Measurements from ENCODE around the gene KCNT1.

Gene KCNT1

DNA sequence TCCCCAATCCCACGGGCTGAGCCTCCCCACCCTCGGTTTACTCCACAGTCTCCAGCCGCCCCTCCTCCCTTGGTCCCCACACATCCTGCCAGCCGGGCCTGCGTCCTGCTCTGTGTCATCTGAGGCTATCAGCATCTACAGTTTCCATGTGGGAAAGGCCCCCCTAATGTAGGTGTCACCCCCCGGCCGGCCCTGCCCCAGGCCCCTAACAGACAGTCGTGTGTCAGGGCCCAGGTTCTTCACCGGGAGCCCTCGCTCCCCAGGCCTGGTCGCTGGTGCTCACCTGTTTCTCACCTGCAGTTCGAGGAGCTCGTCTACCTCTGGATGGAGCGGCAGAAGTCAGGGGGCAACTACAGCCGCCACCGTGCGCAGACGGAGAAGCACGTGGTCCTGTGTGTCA is 62.7 kb downstream of the KCNT1 start:
- H3K9me3 Mint-ChIP-seq, result no peaks in the 10 kb centered on the region
- H3K36me3 Mint-ChIP-seq (ENCODE audit: low read depth), result no peaks in the 10 kb centered on the region
- H3K27me3 Mint-ChIP-seq, result no peaks in the 10 kb centered on the region
- H3K4me1 Mint-ChIP-seq, result no peaks in the 10 kb centered on the region
- ATAC-seq (no peak), DNase-seq (no peak)
- no peak overlapping the region for H3K4me3 Mint-ChIP-seq
- H3K27ac Mint-ChIP-seq, result no peak overlapping the region

- Mint-ChIP-seq H3K9me3 (no peaks in the 10 kb centered on the region), H3K27ac (no peak overlapping the region), H3K4me3 (no peak overlapping the region), H3K4me1 (no peaks in the 10 kb centered on the region), H3K36me3 (ENCODE audit: low read depth) (no peaks in the 10 kb centered on the region), H3K27me3 (no peaks in the 10 kb centered on the region)
- ATAC-seq (no peak), DNase-seq (no peak)
Observed at GRCh38 chr9:135765416-135765815, 63.4 kb downstream of the KCNT1 start.

- Mint-ChIP-seq H3K9me3 (no peaks in the 10 kb centered on the region), H3K4me1 (no peaks in the 10 kb centered on the region), H3K4me3 (no peak overlapping the region), H3K36me3 (ENCODE audit: low read depth) (no peaks in the 10 kb centered on the region), H3K27me3 (no peaks in the 10 kb centered on the region), H3K27ac (no peak overlapping the region)
- ATAC-seq (no peak), DNase-seq (no peak)
Observed at GRCh38 chr9:135766251-135766650, 64.3 kb downstream of the KCNT1 start.

GRCh38 chr9:135766707-135767106 is 64.7 kb downstream of the KCNT1 start:
- no peak overlapping the region for H3K27ac Mint-ChIP-seq
- H3K36me3 Mint-ChIP-seq (ENCODE audit: low read depth), result no peaks in the 10 kb centered on the region
- no peaks in the 10 kb centered on the region for H3K9me3 Mint-ChIP-seq
- no peak for DNase-seq
- H3K4me1 Mint-ChIP-seq, result no peaks in the 10 kb centered on the region
- no peak overlapping the region for H3K4me3 Mint-ChIP-seq
- ATAC-seq, result no peak
- H3K27me3 Mint-ChIP-seq, result no peaks in the 10 kb centered on the region

DNA sequence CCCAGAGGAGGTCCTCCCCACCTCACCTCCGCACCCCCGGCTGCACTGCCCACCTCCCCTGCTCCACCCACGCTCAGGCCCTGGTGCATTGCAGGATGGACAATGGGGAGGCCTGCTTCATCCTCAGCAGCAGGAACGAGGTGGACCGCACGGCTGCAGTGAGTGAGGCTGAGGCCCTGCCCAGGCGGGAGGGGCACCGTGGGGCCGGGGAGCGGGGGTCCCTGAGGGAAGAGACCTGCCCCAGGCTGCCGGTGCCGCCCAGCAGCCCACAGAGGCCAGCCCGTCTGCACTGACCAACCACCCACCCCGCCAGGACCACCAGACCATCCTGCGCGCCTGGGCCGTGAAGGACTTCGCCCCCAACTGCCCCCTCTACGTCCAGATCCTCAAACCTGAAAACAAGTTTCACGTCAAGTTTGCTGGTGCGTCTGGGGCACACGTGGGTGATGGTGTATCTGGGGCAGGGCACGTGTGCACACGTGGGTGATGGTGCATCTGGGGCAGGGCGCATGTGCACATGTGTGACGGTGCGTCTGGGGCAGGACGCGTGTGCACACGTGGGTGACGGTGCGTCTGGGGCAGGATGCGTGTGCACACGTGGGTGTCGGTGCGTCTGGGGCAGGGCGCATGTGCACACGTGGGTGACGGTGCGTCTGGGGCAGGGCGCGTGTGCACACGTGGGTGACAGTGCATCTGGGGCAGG is 66.7 kb downstream of the KCNT1 start:
- H3K9me3 Mint-ChIP-seq, result no peaks in the 10 kb centered on the region
- no peak overlapping the region for H3K4me3 Mint-ChIP-seq
- ATAC-seq, result no peak
- H3K27me3 Mint-ChIP-seq, result no peaks in the 10 kb centered on the region
- no peak for DNase-seq
- no peaks in the 10 kb centered on the region for H3K4me1 Mint-ChIP-seq
- no peak overlapping the region for H3K27ac Mint-ChIP-seq
- H3K36me3 Mint-ChIP-seq (ENCODE audit: low read depth), result no peaks in the 10 kb centered on the region

- no peak for DNase-seq
- no peak for ATAC-seq
Observed at GRCh38 chr9:135769489-135770202, 67.7 kb downstream of the KCNT1 start.

GRCh38 chr9:135770203-135770535 is 68.2 kb downstream of the KCNT1 start:
- DNase-seq, result no peak
- H3K27me3 Mint-ChIP-seq, result no peaks in the 10 kb centered on the region
- no peak overlapping the region for H3K4me3 Mint-ChIP-seq
- H3K4me1 Mint-ChIP-seq, result no peaks in the 10 kb centered on the region
- no peaks in the 10 kb centered on the region for H3K9me3 Mint-ChIP-seq
- H3K27ac Mint-ChIP-seq, result no peak overlapping the region
- H3K36me3 Mint-ChIP-seq (ENCODE audit: low read depth), result no peaks in the 10 kb centered on the region
- ATAC-seq, result no peak

More at GRCh38 chr9:135769489-135770202, 67.7 kb downstream of the KCNT1 start:
- no peaks in the 10 kb centered on the region for H3K36me3 Mint-ChIP-seq (ENCODE audit: low read depth)
- H3K4me3 Mint-ChIP-seq, result no peak overlapping the region
- H3K4me1 Mint-ChIP-seq, result no peaks in the 10 kb centered on the region
- no peaks in the 10 kb centered on the region for H3K27me3 Mint-ChIP-seq
- no peak overlapping the region for H3K27ac Mint-ChIP-seq
- no peaks in the 10 kb centered on the region for H3K9me3 Mint-ChIP-seq

GRCh38 chr9:135770771-135771170 is 68.8 kb downstream of the KCNT1 start:
- H3K9me3 Mint-ChIP-seq, result no peaks in the 10 kb centered on the region
- no peak for DNase-seq
- H3K4me1 Mint-ChIP-seq, result no peaks in the 10 kb centered on the region
- no peak overlapping the region for H3K27ac Mint-ChIP-seq
- ATAC-seq, result no peak
- no peaks in the 10 kb centered on the region for H3K36me3 Mint-ChIP-seq (ENCODE audit: low read depth)
- peaks cover under 1% of the 10 kb centered on the region for H3K27me3 Mint-ChIP-seq
- no peak overlapping the region for H3K4me3 Mint-ChIP-seq

DNA sequence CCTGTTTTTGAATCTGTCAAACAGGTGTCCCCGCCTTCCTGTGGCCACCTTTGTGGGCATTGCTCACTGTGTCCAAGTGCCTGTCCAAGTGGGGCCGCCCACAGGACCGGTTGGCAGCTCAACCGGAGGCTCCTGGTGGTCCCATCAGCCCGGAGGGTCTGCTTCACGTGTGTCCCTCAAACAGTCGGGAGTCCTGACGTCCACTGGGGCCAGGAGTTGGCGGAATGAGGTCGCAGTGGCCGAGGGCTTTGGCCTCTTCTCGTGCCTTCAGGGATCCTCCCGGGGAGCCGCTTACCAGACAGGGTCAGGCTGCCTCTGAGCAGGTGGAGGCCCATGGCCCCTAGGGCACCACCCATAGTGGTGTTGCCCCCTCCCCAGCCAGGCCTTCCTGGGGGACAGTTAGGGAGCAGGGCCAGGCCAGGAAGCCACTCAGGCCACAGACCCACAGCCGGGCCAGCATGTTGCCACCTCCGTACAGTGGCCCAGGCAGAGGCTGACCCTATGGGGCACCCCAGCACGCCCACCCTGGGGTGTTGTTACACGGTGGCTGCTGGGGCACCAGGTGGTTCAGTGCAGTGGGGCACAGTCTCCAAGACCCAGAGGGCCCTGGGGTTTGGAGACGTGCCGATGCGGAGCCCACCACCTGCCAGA is 69.5 kb downstream of the KCNT1 start:
- no peak overlapping the region for H3K27ac Mint-ChIP-seq
- no peaks in the 10 kb centered on the region for H3K36me3 Mint-ChIP-seq (ENCODE audit: low read depth)
- H3K27me3 Mint-ChIP-seq, result peaks cover 2% of the 10 kb centered on the region

DNA sequence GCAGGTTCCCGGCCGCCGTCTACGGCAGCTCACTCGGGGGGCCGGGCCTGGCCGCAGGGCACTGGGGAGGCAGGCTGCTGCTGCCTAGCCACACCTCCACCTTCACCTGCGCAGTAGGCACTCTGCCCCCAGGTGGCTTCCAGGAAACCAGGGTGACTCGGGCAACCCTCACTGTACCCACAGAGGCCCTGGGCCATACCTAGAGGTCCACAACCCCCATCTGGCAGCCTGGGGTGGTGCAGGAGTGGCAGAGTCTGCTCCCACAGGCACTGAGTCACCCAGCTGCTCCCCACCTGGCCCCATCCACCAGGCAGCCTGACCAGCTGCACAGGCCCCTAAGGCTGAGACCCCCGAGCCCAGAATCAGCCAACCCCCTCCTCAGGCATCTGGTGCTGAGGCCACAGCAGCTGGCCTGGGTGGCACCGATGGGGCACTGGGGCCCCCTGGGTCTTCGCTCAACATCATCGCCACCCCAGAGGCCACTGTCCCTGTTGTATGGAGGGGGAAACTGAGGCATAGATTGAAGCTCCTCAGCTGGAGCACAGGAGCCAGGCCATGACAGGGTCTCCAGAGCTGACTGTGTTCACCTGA is 70.2 kb downstream of the KCNT1 start:
- no peak overlapping the region for H3K27ac Mint-ChIP-seq
- DNase-seq, result no peak
- no peaks in the 10 kb centered on the region for H3K36me3 Mint-ChIP-seq (ENCODE audit: low read depth)
- H3K4me1 Mint-ChIP-seq, result no peaks in the 10 kb centered on the region
- ATAC-seq, result no peak
- peaks cover 2% of the 10 kb centered on the region for H3K27me3 Mint-ChIP-seq
- H3K4me3 Mint-ChIP-seq, result no peak overlapping the region
- no peaks in the 10 kb centered on the region for H3K9me3 Mint-ChIP-seq

More for the DNA sequence above, 69.5 kb downstream of the KCNT1 start:
- no peak overlapping the region for H3K4me3 Mint-ChIP-seq
- DNase-seq (no peak), ATAC-seq (no peak)
- no peaks in the 10 kb centered on the region for H3K4me1 Mint-ChIP-seq
- H3K9me3 Mint-ChIP-seq, result no peaks in the 10 kb centered on the region

- Mint-ChIP-seq H3K4me3 (no peak overlapping the region), H3K4me1 (no peaks in the 10 kb centered on the region), H3K27ac (no peak overlapping the region), H3K9me3 (no peaks in the 10 kb centered on the region), H3K36me3 (ENCODE audit: low read depth) (no peaks in the 10 kb centered on the region), H3K27me3 (peaks cover 2% of the 10 kb centered on the region)
- no peak for DNase-seq
- ATAC-seq, result no peak
Observed at GRCh38 chr9:135772702-135773493, 70.9 kb downstream of the KCNT1 start.

- Mint-ChIP-seq H3K4me1 (no peaks in the 10 kb centered on the region), H3K4me3 (no peak overlapping the region), H3K9me3 (no peaks in the 10 kb centered on the region), H3K27ac (no peak overlapping the region), H3K36me3 (ENCODE audit: low read depth) (no peaks in the 10 kb centered on the region), H3K27me3 (peaks cover 2% of the 10 kb centered on the region)
- ATAC-seq (no peak), DNase-seq (no peak)
Observed at GRCh38 chr9:135773530-135774238, 71.7 kb downstream of the KCNT1 start.

GRCh38 chr9:135774239-135774747 is 72.3 kb downstream of the KCNT1 start:
- H3K27ac Mint-ChIP-seq, result no peak overlapping the region
- no peak overlapping the region for H3K4me3 Mint-ChIP-seq
- ATAC-seq (no peak), DNase-seq (no peak)
- H3K9me3 Mint-ChIP-seq, result no peaks in the 10 kb centered on the region
- H3K27me3 Mint-ChIP-seq, result peaks cover 2% of the 10 kb centered on the region
- H3K36me3 Mint-ChIP-seq (ENCODE audit: low read depth), result no peaks in the 10 kb centered on the region
- H3K4me1 Mint-ChIP-seq, result no peaks in the 10 kb centered on the region

All from activated naive CD8-positive, alpha-beta T cell treated with anti-CD3 and anti-CD28 coated beads, Interleukin-2, amount 50 U/mL, for 24 hours (primary cell).